ENCODE results near the gene NIF3L1. TPM values are rescaled to one million over a fixed set of nuclear protein-coding genes. Genes with fewer than 3 reads are reported as not detected.

NIF3L1 gene
- total and polyA plus RNA-seq, 10 of the 15 experiments (the other 5 are each of a cell fraction or from before 2014, with no cell fraction given) = 27.6 to 95.9 (median 53.8) TPM

- 0 out of 2 replicates have a peak, but pooled peaks have one; percentile 49 for TF ChIP-seq FOXK2 (IDR thresholded peaks at IDR 0.05)
- TF ChIP-seq SMAD1 (IDR thresholded peaks at IDR 0.05; ENCODE audit: low read depth, partially characterized antibody) = peak; percentile 84
- TF ChIP-seq, protein P1, sequence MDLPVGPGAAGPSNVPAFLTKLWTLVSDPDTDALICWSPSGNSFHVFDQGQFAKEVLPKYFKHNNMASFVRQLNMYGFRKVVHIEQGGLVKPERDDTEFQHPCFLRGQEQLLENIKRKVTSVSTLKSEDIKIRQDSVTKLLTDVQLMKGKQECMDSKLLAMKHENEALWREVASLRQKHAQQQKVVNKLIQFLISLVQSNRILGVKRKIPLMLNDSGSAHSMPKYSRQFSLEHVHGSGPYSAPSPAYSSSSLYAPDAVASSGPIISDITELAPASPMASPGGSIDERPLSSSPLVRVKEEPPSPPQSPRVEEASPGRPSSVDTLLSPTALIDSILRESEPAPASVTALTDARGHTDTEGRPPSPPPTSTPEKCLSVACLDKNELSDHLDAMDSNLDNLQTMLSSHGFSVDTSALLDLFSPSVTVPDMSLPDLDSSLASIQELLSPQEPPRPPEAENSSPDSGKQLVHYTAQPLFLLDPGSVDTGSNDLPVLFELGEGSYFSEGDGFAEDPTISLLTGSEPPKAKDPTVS (IDR thresholded peaks at IDR 0.05; ENCODE audit: low read depth, low read length) = peak; percentile 86
- TF ChIP-seq TCF12 (IDR thresholded peaks at IDR 0.05; ENCODE audit: low read depth, low read length) = peak; percentile 90
- no peak for TF ChIP-seq WRNIP1 (IDR thresholded peaks at IDR 0.05; ENCODE audit: borderline replicate concordance, low read depth, low read length)
- TF ChIP-seq ZBTB40 (IDR thresholded peaks at IDR 0.05; ENCODE audit: borderline replicate concordance) = peak; percentile 74
- no peak for TF ChIP-seq STAT3 (IDR thresholded peaks at IDR 0.05; ENCODE audit: low read depth, low read length)
- 0 out of 4 replicates have a peak, but pooled peaks of 1 of the 2 experiments have one; percentile 52 for TF ChIP-seq EP300 (IDR thresholded peaks at IDR 0.05; ENCODE audit: borderline replicate concordance in 1 of 2, control insufficient read depth in 1 of 2, low read depth in 2 of 2, low read length in 2 of 2)
- TF ChIP-seq MXI1 (IDR thresholded peaks at IDR 0.05; ENCODE audit: low read depth, low read length) = 0 out of 2 replicates have a peak, but pooled peaks have one; percentile 26
- TF ChIP-seq FOXM1 (IDR thresholded peaks at IDR 0.05; ENCODE audit: low read depth, low read length) = no peak
- TF ChIP-seq ZNF687 (IDR thresholded peaks at IDR 0.05) = peak; percentile 76
- TF ChIP-seq NBN (IDR thresholded peaks at IDR 0.05) = peak; percentile 92
- TF ChIP-seq ZNF207 (IDR thresholded peaks at IDR 0.05; ENCODE audit: borderline replicate concordance) = no peak
- TF ChIP-seq RAD51 (IDR thresholded peaks at IDR 0.05) = no peak
- peak; percentile 78 for TF ChIP-seq HDAC6 (IDR thresholded peaks at IDR 0.05; ENCODE audit: unreplicated experiment)
Measured at GRCh38 chr2:200864176-200865034, 24.8 kb upstream of the NIF3L1 start, which contains the start of gene CLK1 (continued).
